Right lobe of liver (tissue), 6 donors: ENCODE measurements around the gene SEMA3C. TPM values are rescaled to one million over a fixed set of nuclear protein-coding genes. Genes with fewer than 3 reads are reported as not detected.

Experiments used
- ATAC-seq, 4 donors: fragments of 200-7000 bp; cut with Tn5 transposase; one replicate each; pipeline ENCODE4 v1.9.1; 2020; ENCODE audit warnings: mild to moderate bottlenecking in 4 of 4, moderate library complexity in 4 of 4
- DNase-seq, 3 donors: peaks; one replicate each; pipeline ENCODE4 v3.0.0-alpha.2; 2020
- H3K27ac ChIP-seq, 3 donors: fragments of 200-600 bp; one replicate each; pipeline ENCODE4 v1.8.0; 2022
- H3K27me3 ChIP-seq, 2 donors: fragments of 200-600 bp; one replicate each; pipeline ENCODE4 v1.8.0; 2022
- H3K36me3 ChIP-seq, 4 donors: fragments of 200-600 bp; sonication (generic) in 1 of 4; one replicate each; pipeline versions ENCODE4 v1.5.1 to v1.8.0; 2017 to 2022; ENCODE audit warnings: control low read depth in 1 of 4
- H3K4me1 ChIP-seq, 4 donors: fragments of 200-600 bp; sonication (generic) in 1 of 4; one replicate each; pipeline versions ENCODE4 v1.5.1 to v1.8.0; 2017 to 2022; ENCODE audit warnings: control low read depth in 1 of 4
- H3K4me3 ChIP-seq, 3 donors: fragments of 200-600 bp; one replicate each; pipeline ENCODE4 v1.8.0; 2022
- H3K9me3 ChIP-seq, 4 donors: fragments of 200-600 bp; sonication (generic) in 1 of 4; one replicate each; pipeline versions ENCODE4 v1.5.1 to v1.8.0; 2017 to 2022; ENCODE audit warnings: control low read depth in 1 of 4
- CTCF ChIP-seq, 4 donors: fragments of 200-600 bp in 3 of 4; fragments of 450-650 bp in 1 of 4; IDR thresholded peaks; one replicate each; pipeline versions ENCODE4 v1.5.1 to v1.8.0; 2016 to 2022; ENCODE audit warnings: antibody characterized with exemption in 4 of 4, mild to moderate bottlenecking in 2 of 4
- POLR2A ChIP-seq: fragments of 450-650 bp; IDR thresholded peaks from one replicate; pipeline ENCODE4 v1.6.1; 2017; ENCODE audit warnings: antibody characterized with exemption, mild to moderate bottlenecking
- WGBS: methylation state at CpG from one replicate; pipeline ENCODE4 v1.1.6; 2018; ENCODE audit warnings: low coverage, low lambda C conversion rate; ENCODE audit not compliant: insufficient coverage; ENCODE audit errors: missing lambda C conversion rate; 5-methylcytosine and 5-hydroxymethylcytosine counted together
- intact Hi-C, 2 donors: fragments of 100-400 bp; cut with DNase I; formaldehyde crosslinking; loops; one replicate each; pipeline versions ENCODE4 v1.11.2 to v1.14.1; 2022
- total RNA-seq, 6 experiments: library from RNA; depleted of rRNA in 2 of 6; stranded (reverse); fragments of >200 nt in 2 of 6; fragmentation: NEBNext Ultra II Directional in 3 of 6; extraction: Animal tissue kit (Norgen Biotek cat#: 25700) in 3 of 6; gene quantifications; one replicate each; pipeline versions ENCODE4 v1.1.0 to v1.2.4, GENCODE V29; 2016 to 2023
- donor health status: DM: no; HTN: yes; CAD: no.
- donor health status: DM: no; HTN: no; CAD: no.
- donor health status: DM: no; HTN: no; CAD: no.
- donor health status: DM: no; HTN: yes; CAD: no.
- donor health status: DM: no; HTN: yes; CAD: no.

SEMA3C gene
- total RNA-seq, 6 experiments from 2014 or later, result 0.23 to 1.3 (median 0.53) TPM

- Histone ChIP-seq H3K36me3 (no peaks in the 10 kb centered on the region), H3K4me1 (no peaks in the 10 kb centered on the region), H3K27ac (no peak overlapping the region), H3K9me3 (no peaks in the 10 kb centered on the region), H3K27me3 (no peaks in the 10 kb centered on the region), H3K4me3 (no peak overlapping the region)
- no peak for ATAC-seq
- TF ChIP-seq CTCF (IDR thresholded peaks at IDR 0.05) (no peak), POLR2A (no peak)
- intact Hi-C loops, result no loop called here
- WGBS, result 57% methylated on average over 2 of the region's 2 CpGs
- DNase-seq, result no peak
Observed at GRCh38 chr7:80843018-80843677, 75.7 kb downstream of the SEMA3C start.

- no peak for DNase-seq
- no peak for TF ChIP-seq POLR2A
- no peak for TF ChIP-seq CTCF (IDR thresholded peaks at IDR 0.05)
- Histone ChIP-seq H3K27me3 (no peaks in the 10 kb centered on the region), H3K4me1 (no peaks in the 10 kb centered on the region), H3K4me3 (no peak overlapping the region), H3K27ac (no peak overlapping the region), H3K9me3 (no peaks in the 10 kb centered on the region), H3K36me3 (no peaks in the 10 kb centered on the region)
- intact Hi-C loops, result no loop called here
- no peak for ATAC-seq
- 42% methylated on average over 4 of the region's 4 CpGs for WGBS
Observed at GRCh38 chr7:80842022-80842790, 76.6 kb downstream of the SEMA3C start.

GRCh38 chr7:80841423-80841955 lies 77.4 kb downstream of the SEMA3C start:
- intact Hi-C loops, result no loop called here
- Histone ChIP-seq H3K9me3 (no peaks in the 10 kb centered on the region), H3K4me1 (no peaks in the 10 kb centered on the region), H3K27ac (no peak overlapping the region), H3K27me3 (no peaks in the 10 kb centered on the region), H3K4me3 (no peak overlapping the region), H3K36me3 (no peaks in the 10 kb centered on the region)
- ATAC-seq (no peak), DNase-seq (no peak)
- no peak for TF ChIP-seq CTCF (IDR thresholded peaks at IDR 0.05)
- TF ChIP-seq POLR2A, result no peak

GRCh38 chr7:80840681-80841080 lies 78.2 kb downstream of the SEMA3C start:
- intact Hi-C loops, result no loop called here
- Histone ChIP-seq H3K9me3 (no peaks in the 10 kb centered on the region), H3K4me3 (no peak overlapping the region), H3K27ac (no peak overlapping the region), H3K36me3 (no peaks in the 10 kb centered on the region), H3K27me3 (no peaks in the 10 kb centered on the region), H3K4me1 (no peaks in the 10 kb centered on the region)
- ATAC-seq, result no peak
- TF ChIP-seq CTCF (IDR thresholded peaks at IDR 0.05), result no peak
- no peak for TF ChIP-seq POLR2A
- DNase-seq, result no peak
- WGBS, result 59% methylated on average over 2 of the region's 2 CpGs
